Measurements from ENCODE around the gene RPS16.

The RPS16 gene

GRCh38 chr19:39435499-39436349, at the start of gene RPS16:
Gene RPS16 (minus strand): TSS chr19:39435949. CDS start chr19:39435895, 54 bp downstream.
- peak within 1 kb of the TSS; percentile 85 for H3K27ac ChIP-seq
- TF ChIP-seq ZFX (IDR thresholded peaks at IDR 0.05; ENCODE audit: borderline replicate concordance), result no peak
- TF ChIP-seq CTCF (IDR thresholded peaks at IDR 0.05), result no peak

GRCh38 chr19:39483141-39483540, 47.4 kb upstream of the RPS16 start:
- H3K27ac ChIP-seq, result no peak overlapping the region
- TF ChIP-seq ZFX (IDR thresholded peaks at IDR 0.05; ENCODE audit: borderline replicate concordance), result no peak
- TF ChIP-seq CTCF (IDR thresholded peaks at IDR 0.05), result no peak

DNA sequence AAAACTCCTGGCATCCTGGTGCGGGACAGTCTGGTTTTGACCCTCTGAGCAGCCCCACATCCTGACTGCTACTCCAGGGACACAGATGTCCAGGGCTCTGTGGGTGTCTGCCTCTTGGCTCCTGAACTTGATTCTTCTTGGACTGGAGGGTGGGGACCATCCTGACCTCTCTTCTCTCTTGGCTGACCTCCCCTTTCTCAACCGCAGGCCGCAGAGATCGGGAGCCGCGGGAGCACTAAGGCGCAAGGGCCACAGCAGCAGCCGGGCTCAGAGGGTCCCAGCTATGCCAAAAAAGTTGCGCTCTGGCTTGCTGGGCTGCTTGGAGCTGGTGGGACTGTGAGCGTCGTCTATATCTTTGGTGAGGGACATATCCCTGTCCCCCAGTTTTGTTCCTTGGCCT, 45.9 kb upstream of the RPS16 start:
- no peak for TF ChIP-seq ZFX (IDR thresholded peaks at IDR 0.05; ENCODE audit: borderline replicate concordance)
- TF ChIP-seq CTCF (IDR thresholded peaks at IDR 0.05), result no peak
- H3K27ac ChIP-seq, result peak overlapping the region; percentile 73

GRCh38 chr19:39481229-39481545, 45.4 kb upstream of the RPS16 start:
- no peak for TF ChIP-seq CTCF (IDR thresholded peaks at IDR 0.05)
- TF ChIP-seq ZFX (IDR thresholded peaks at IDR 0.05; ENCODE audit: borderline replicate concordance), result no peak
- H3K27ac ChIP-seq, result peak overlapping the region; percentile 73

- TF ChIP-seq CTCF (IDR thresholded peaks at IDR 0.05) (no peak), ZFX (IDR thresholded peaks at IDR 0.05; ENCODE audit: borderline replicate concordance) (no peak)
- peak within 1 kb of the TSS; percentile 73 for H3K27ac ChIP-seq
Measured at GRCh38 chr19:39480337-39481228, 44.8 kb upstream of the RPS16 start, which contains the start of gene TIMM50. Gene TIMM50 (plus strand): TSS chr19:39480838. CDS start chr19:39480854, 16 bp downstream.

- H3K27ac ChIP-seq, result peak overlapping the region; percentile 73
- no peak for TF ChIP-seq ZFX (IDR thresholded peaks at IDR 0.05; ENCODE audit: borderline replicate concordance)
- TF ChIP-seq CTCF (IDR thresholded peaks at IDR 0.05), result no peak
Measured at GRCh38 chr19:39479916-39480315, 44.2 kb upstream of the RPS16 start.

GRCh38 chr19:39479319-39479801, 43.6 kb upstream of the RPS16 start:
- peak overlapping the region; percentile 73; the same call in 1 of the 2 replicates for H3K27ac ChIP-seq
